H9 (cell line): ENCODE measurements around the gene CARM1. TPM values are rescaled to one million over a fixed set of nuclear protein-coding genes. Genes with fewer than 3 reads are reported as not detected.
A peak's percentile ranks its signal among the peaks of the same experiment; 100 is the strongest.

Experiments
- DNase-seq: peaks from one replicate; pipeline ENCODE4 v3.0.0-alpha.2; 2017
- H2AFZ ChIP-seq: one replicate; pipeline ENCODE4 v1.6.1; 2013; ENCODE audit warnings: mild to moderate bottlenecking, low read length, control low read depth, moderate library complexity
- H2AK5ac ChIP-seq: 2 replicates; pipeline ENCODE4 v1.6.1; 2013; ENCODE audit warnings: low read length, control low read depth, mixed read lengths; ENCODE audit not compliant: insufficient read length
- H2BK120ac ChIP-seq: one replicate; pipeline ENCODE4 v1.6.1; 2013; ENCODE audit warnings: low read depth, mild to moderate bottlenecking, low read length, control low read depth, inconsistent platforms; ENCODE audit not compliant: poor library complexity, severe bottlenecking
- H2BK12ac ChIP-seq: 2 replicates; pipeline ENCODE4 v1.6.1; 2013; ENCODE audit warnings: low read length, control low read depth, mixed read lengths, low read depth; ENCODE audit not compliant: insufficient read length
- H2BK15ac ChIP-seq: 2 replicates; pipeline ENCODE4 v1.6.1; 2013; ENCODE audit warnings: low read depth, low read length, control low read depth
- H2BK20ac ChIP-seq: one replicate; pipeline ENCODE4 v1.6.1; 2013; ENCODE audit warnings: low read depth, mild to moderate bottlenecking, low read length, control low read depth, inconsistent platforms; ENCODE audit not compliant: poor library complexity, severe bottlenecking
- H2BK5ac ChIP-seq: 2 replicates; pipeline ENCODE4 v1.6.1; 2013; ENCODE audit warnings: low read length, control low read depth, mixed read lengths; ENCODE audit not compliant: insufficient read length
- H3K14ac ChIP-seq: 2 replicates; pipeline ENCODE4 v1.6.1; 2013; ENCODE audit warnings: low read length, control low read depth; ENCODE audit not compliant: insufficient read depth
- H3K18ac ChIP-seq: 2 replicates; pipeline ENCODE4 v1.6.1; 2013; ENCODE audit warnings: low read depth, mild to moderate bottlenecking, mixed read lengths, low read length, control low read depth; ENCODE audit not compliant: insufficient read length
- H3K23ac ChIP-seq: 2 replicates; pipeline ENCODE4 v1.6.1; 2013; ENCODE audit warnings: low read length, control low read depth, mixed read lengths, low read depth; ENCODE audit not compliant: insufficient read length
- H3K23me2 ChIP-seq: 2 replicates; pipeline ENCODE4 v1.6.1; 2013; ENCODE audit warnings: low read depth, mild to moderate bottlenecking, mixed read lengths, low read length, control low read depth; ENCODE audit not compliant: insufficient read length, poor library complexity, severe bottlenecking
- H3K27ac ChIP-seq: 2 replicates; pipeline ENCODE4 v1.5.1; 2013; ENCODE audit warnings: low read length, control low read depth, mixed read lengths, low read depth; ENCODE audit not compliant: insufficient read length
- H3K27me3 ChIP-seq: 2 replicates; pipeline ENCODE4 v1.6.1; 2013; ENCODE audit warnings: low read length, control low read depth, inconsistent platforms; ENCODE audit not compliant: insufficient read depth
- H3K4ac ChIP-seq: 2 replicates; pipeline ENCODE4 v1.6.1; 2013; ENCODE audit warnings: low read depth, mild to moderate bottlenecking, control low read depth, inconsistent platforms, low read length, moderate library complexity
- H3K4me1 ChIP-seq: 2 replicates; pipeline ENCODE4 v1.6.1; 2013; ENCODE audit warnings: low read length, control low read depth, inconsistent platforms; ENCODE audit not compliant: insufficient read depth
- H3K4me2 ChIP-seq: 2 replicates; pipeline ENCODE4 v1.6.1; 2013; ENCODE audit warnings: low read length, control low read depth, mixed read lengths; ENCODE audit not compliant: insufficient read length, insufficient read depth
- H3K56ac ChIP-seq: 2 replicates; pipeline ENCODE4 v1.6.1; 2013; ENCODE audit warnings: low read depth, mild to moderate bottlenecking, mixed read lengths, low read length, control low read depth; ENCODE audit not compliant: insufficient read length
- H3K79me1 ChIP-seq: 2 replicates; pipeline ENCODE4 v1.6.1; 2013; ENCODE audit warnings: low read depth, mild to moderate bottlenecking, moderate library complexity, low read length, control low read depth, inconsistent platforms; ENCODE audit not compliant: insufficient read depth, poor library complexity, severe bottlenecking
- H3K79me2 ChIP-seq: 2 replicates; pipeline ENCODE4 v1.6.1; 2013; ENCODE audit warnings: low read length, control low read depth, inconsistent platforms; ENCODE audit not compliant: insufficient read depth
- H3K9ac ChIP-seq: 2 replicates; pipeline ENCODE4 v1.6.1; 2013; ENCODE audit warnings: low read length, control low read depth, mixed read lengths; ENCODE audit not compliant: insufficient read length; ENCODE audit errors: extremely low read depth
- H3K9me3 ChIP-seq: one replicate; pipeline ENCODE4 v1.6.1; 2013; ENCODE audit warnings: low read depth, low read length, inconsistent platforms; ENCODE audit not compliant: control insufficient read depth
- H3T11ph ChIP-seq: one replicate; pipeline ENCODE4 v1.6.1; 2013; ENCODE audit warnings: mild to moderate bottlenecking, low read length, control low read depth, inconsistent platforms
- H4K20me1 ChIP-seq: one replicate; pipeline ENCODE4 v1.6.1; 2013; ENCODE audit not compliant: control insufficient read depth, insufficient read length, insufficient read depth
- H4K5ac ChIP-seq: 2 replicates; pipeline ENCODE4 v1.6.1; 2013; ENCODE audit warnings: low read depth, mild to moderate bottlenecking, mixed read lengths, low read length, control low read depth; ENCODE audit not compliant: insufficient read length
- H4K8ac ChIP-seq: replicated peaks from 2 replicates; pipeline ENCODE4 v1.6.1; 2013; ENCODE audit warnings: low read length, control low read depth, mixed read lengths, low read depth; ENCODE audit not compliant: insufficient read length
- H4K91ac ChIP-seq: 2 replicates; pipeline ENCODE4 v1.6.1; 2013; ENCODE audit warnings: low read depth, mild to moderate bottlenecking, moderate library complexity, mixed read lengths, low read length, control low read depth; ENCODE audit not compliant: insufficient read length
- H3K27ac Mint-ChIP-seq, 3 experiments: 2 replicates in 2 of 3; 3 replicates in 1 of 3; pipeline ENCODE4 v1.8.0; 2020 to 2021; ENCODE audit warnings: mixed read lengths in 3 of 3, mild to moderate bottlenecking in 1 of 3, moderate library complexity in 1 of 3
- H3K27me3 Mint-ChIP-seq: 2 replicates; pipeline ENCODE4 v1.8.0; 2021; ENCODE audit warnings: low read depth, mild to moderate bottlenecking, moderate library complexity, mixed read lengths
- H3K36me3 Mint-ChIP-seq, 3 experiments: 2 replicates in 2 of 3; 3 replicates in 1 of 3; pipeline ENCODE4 v1.8.0; 2020 to 2021; ENCODE audit warnings: low read depth in 3 of 3, mixed read lengths in 3 of 3; ENCODE audit not compliant: insufficient read depth in 1 of 3
- H3K4me1 Mint-ChIP-seq, 2 experiments: 2 replicates each; pipeline ENCODE4 v1.8.0; 2020; ENCODE audit warnings: mixed read lengths in 2 of 2
- H3K4me3 Mint-ChIP-seq, 2 experiments: 2 replicates in 1 of 2; 3 replicates in 1 of 2; pipeline ENCODE4 v1.8.0; 2020 to 2021; ENCODE audit warnings: mild to moderate bottlenecking in 2 of 2, mixed read lengths in 2 of 2, moderate library complexity in 1 of 2
- H3K9me3 Mint-ChIP-seq, 2 experiments: 2 replicates in 1 of 2; 3 replicates in 1 of 2; pipeline ENCODE4 v1.8.0; 2020; ENCODE audit warnings: mild to moderate bottlenecking in 2 of 2, mixed read lengths in 2 of 2, moderate library complexity in 1 of 2
- WGBS: extraction: QIAGEN DNeasy Blood & Tissue Kit; methylation state at CpG from one replicate; pipeline ENCODE4 v1.1.7; 2013; ENCODE audit warnings: missing lambda C conversion rate, low lambda C conversion rate, mixed read lengths; ENCODE audit not compliant: insufficient read length; ENCODE audit errors: extremely low coverage; 5-methylcytosine and 5-hydroxymethylcytosine counted together
- total RNA-seq: library from RNA; stranded (reverse); gene quantifications from 2 replicates; pipeline ENCODE4 v1.2.1, GENCODE V29; 2021
- TF ChIP-seq, protein P1 (sequence below): fragments of 200-600 bp; sonication (generic); conservative IDR thresholded peaks from 3 replicates; pipeline ENCODE4 v1.8.0; 2021; ENCODE audit warnings: antibody characterized with exemption, mild to moderate bottlenecking

CARM1 gene
- total RNA-seq, 1 experiment from 2014 or later: 111 TPM

DNA sequence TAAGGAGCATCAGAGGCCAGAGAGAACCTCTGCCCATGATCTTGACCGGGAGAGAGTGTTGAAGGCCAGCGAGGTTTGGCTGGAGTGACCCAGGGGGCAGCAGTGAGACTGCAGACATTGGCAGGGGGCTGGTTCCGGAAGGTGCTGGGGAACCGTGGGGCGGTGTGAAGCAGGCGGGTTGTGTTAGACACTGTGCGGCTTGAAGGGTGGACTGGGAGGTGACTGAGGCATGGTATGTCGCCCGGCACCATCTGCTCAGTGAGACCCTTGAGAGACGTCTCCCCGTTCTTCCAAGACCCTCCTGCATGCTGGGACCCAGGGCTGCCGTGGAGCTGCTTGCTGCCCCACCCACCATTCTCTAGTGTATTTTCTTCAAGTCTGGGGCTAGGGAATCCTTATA lies 24.6 kb downstream of the CARM1 start:
- Mint-ChIP-seq H3K27me3 (no peaks in the 10 kb centered on the region; the same call in none of the 2 replicates), H3K4me1 (peaks cover 46 to 49% of the 10 kb centered on the region in 2 experiments), H3K4me3 (peak overlapping the region in 1 of 2 experiments; percentile 10; a peak in 1 of 5 replicates), H3K36me3 (peaks cover 0 to 2% (median 1%) of the 10 kb centered on the region in 3 experiments; a peak in 4 of 7 replicates), H3K27ac (peak overlapping the region; percentile 68 to 94 (median 92); a peak in 5 of 7 replicates), H3K9me3 (no peaks in the 10 kb centered on the region)
- Histone ChIP-seq H3K27ac (no peak overlapping the region), H3T11ph (no peak overlapping the region), H3K9ac (no peak overlapping the region), H4K8ac (no peak overlapping the region), H2BK12ac (no peak overlapping the region), H3K23ac (no peak overlapping the region), H3K4me1 (peaks cover 4% of the 10 kb centered on the region; the same call in 1 of the 2 replicates), H2BK5ac (no peak overlapping the region), H2AK5ac (no peak overlapping the region), H3K23me2 (no peaks in the 10 kb centered on the region), H4K20me1 (no peaks in the 10 kb centered on the region), H2AFZ (no peak overlapping the region), H2BK15ac (no peak overlapping the region), H3K9me3 (no peaks in the 10 kb centered on the region), H2BK120ac (no peak overlapping the region), H3K56ac (no peak overlapping the region), H3K14ac (no peak overlapping the region), H3K4ac (no peak overlapping the region), H4K91ac (no peak overlapping the region), H3K79me2 (peaks cover 7% of the 10 kb centered on the region; the same call in 1 of the 2 replicates), H3K18ac (no peak overlapping the region), H2BK20ac (no peak overlapping the region), H3K4me2 (no peak overlapping the region), H4K5ac (no peak overlapping the region), H3K27me3 (no peaks in the 10 kb centered on the region), H3K79me1 (no peaks in the 10 kb centered on the region)
- TF ChIP-seq, protein P1, sequence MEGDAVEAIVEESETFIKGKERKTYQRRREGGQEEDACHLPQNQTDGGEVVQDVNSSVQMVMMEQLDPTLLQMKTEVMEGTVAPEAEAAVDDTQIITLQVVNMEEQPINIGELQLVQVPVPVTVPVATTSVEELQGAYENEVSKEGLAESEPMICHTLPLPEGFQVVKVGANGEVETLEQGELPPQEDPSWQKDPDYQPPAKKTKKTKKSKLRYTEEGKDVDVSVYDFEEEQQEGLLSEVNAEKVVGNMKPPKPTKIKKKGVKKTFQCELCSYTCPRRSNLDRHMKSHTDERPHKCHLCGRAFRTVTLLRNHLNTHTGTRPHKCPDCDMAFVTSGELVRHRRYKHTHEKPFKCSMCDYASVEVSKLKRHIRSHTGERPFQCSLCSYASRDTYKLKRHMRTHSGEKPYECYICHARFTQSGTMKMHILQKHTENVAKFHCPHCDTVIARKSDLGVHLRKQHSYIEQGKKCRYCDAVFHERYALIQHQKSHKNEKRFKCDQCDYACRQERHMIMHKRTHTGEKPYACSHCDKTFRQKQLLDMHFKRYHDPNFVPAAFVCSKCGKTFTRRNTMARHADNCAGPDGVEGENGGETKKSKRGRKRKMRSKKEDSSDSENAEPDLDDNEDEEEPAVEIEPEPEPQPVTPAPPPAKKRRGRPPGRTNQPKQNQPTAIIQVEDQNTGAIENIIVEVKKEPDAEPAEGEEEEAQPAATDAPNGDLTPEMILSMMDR: peak; percentile 56
- WGBS: no CpG with 5 or more reads among the region's 12 CpGs
- peak; percentile 64 for DNase-seq
